Fibroblast of skin of back (primary cell): ENCODE results near the gene HFE.

Experiments
- DNase-seq: peaks from one replicate; pipeline ENCODE4 v3.0.0-alpha.2; 2013

Gene HFE

GRCh38 chr6:26140254-26140966 is 53.2 kb downstream of the HFE start:
- DNase-seq, result no peak

- no peak for DNase-seq
Measured at GRCh38 chr6:26140967-26141294, 53.7 kb downstream of the HFE start.

- DNase-seq, result no peak
Measured at GRCh38 chr6:26141378-26141904, 54.2 kb downstream of the HFE start.

- no peak for DNase-seq
Measured at GRCh38 chr6:26142026-26142425, 54.8 kb downstream of the HFE start.
